Sciatic nerve (tissue), 2 donors: ENCODE results near the gene CNTN5. TPM values are rescaled to one million over a fixed set of nuclear protein-coding genes. Genes with fewer than 3 reads are reported as not detected.

Experiments used
- ATAC-seq: fragments of 200-7000 bp; cut with Tn5 transposase; one replicate; pipeline ENCODE4 v1.9.1; 2020; ENCODE audit warnings: mild to moderate bottlenecking, moderate library complexity
- DNase-seq: peaks from one replicate; pipeline ENCODE4 v3.0.0-alpha.2; 2020; ENCODE audit warnings: low spot score
- intact Hi-C: fragments of 100-400 bp; cut with DNase I; formaldehyde crosslinking; loops from one replicate; pipeline ENCODE4 v1.14.2; 2022
- total RNA-seq: library from RNA; stranded (reverse); fragmentation: NEBNext Ultra II Directional; extraction: Animal tissue kit (Norgen Biotek cat#: 25700); gene quantifications from one replicate; pipeline ENCODE4 v1.2.1, GENCODE V29; 2021
- donor health status: DM: no; HTN: no; CAD: no.
- donor health status: DM: no; HTN: no; CAD: no.

Gene CNTN5
- total RNA-seq, 1 donor from 2014 or later = not detected

DNA sequence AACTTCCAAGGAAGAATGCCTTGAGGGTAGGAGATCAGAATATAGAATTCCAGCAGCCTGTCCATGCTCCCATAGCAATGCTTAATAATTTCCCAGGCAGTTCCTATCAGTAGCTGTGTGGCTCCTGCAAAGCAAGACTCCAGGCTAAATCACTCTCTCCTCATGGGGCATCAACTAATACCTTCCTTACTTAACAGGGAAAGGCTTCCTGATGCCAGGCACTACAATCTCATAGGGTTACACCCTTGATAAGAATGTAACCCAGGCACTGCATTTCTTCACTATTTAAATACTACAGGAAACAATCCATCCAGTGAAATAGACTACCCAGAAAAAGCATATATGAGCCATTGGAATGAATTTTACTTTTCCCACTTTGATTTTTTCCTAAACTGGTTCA, 1051.4 kb downstream of the CNTN5 start:
- ATAC-seq (no peak), DNase-seq (no peak)
- intact Hi-C loops = no loop called here

GRCh38 chr11:100080381-100080780, 1059.6 kb downstream of the CNTN5 start:
- no peak for ATAC-seq
- intact Hi-C loops = no loop called here
- no peak for DNase-seq

DNA sequence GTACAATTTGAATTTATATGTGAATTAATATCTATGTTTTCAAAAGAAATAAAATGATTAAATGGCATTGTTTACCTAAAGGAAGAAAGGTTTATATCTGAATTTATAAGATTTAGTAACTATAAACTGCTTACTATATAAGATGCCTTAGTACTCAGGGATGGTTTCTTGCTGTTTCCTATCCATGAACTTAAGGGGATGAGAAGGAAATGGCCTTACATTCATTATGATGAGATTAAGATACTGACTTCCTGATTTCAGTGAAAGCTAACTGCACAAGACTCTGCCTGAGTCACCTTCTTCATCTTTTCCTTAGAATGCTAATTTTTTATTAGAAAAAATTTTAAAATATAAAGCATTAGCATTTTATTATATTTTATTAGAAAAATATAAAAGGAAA, 1060.1 kb downstream of the CNTN5 start:
- DNase-seq (no peak), ATAC-seq (no peak)
- intact Hi-C loops = no loop called here

GRCh38 chr11:100093698-100094097, 1072.9 kb downstream of the CNTN5 start:
- no peak for ATAC-seq
- intact Hi-C loops = loop anchor here (5.0 kb wide), 1 partner anchor 1341 kb away; no protein-coding TSS in a partner anchor

DNA sequence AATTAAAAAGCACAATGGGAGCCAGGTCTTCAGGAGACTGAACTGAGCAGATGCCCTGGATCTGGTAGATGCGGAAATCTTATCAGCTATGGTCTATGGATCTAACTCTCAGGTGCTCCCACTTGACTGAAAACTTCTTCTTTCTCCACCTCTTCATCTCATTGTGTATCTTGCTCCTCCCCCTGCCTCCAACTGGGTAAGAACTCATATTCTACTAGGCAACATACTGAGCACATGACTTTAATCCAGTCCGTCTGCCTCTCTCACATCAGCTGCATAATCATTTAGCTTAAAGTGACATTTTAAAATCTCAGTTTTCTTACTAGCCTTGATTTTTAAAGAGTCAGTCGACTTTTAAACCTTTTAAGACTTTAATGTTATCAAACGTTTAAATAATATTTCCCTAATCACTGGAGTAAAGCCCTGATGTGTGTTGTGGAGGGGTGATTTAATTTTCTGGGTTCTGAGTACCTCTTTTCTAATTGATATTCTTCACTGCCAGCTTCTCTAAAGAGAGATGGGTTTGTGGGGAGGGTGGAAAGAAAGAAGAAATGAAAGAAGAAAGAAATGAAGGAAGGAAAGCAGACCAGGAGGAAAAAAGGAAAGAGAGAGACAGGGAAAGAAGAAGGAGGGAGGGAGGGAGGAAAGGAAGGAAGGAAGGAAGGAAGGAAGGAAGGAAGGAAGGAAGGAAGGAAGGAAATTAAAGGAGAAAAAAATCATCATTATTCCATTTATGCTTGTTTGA, 1073.5 kb downstream of the CNTN5 start:
- intact Hi-C loops = loop anchor here (5.0 kb wide), 1 partner anchor 1342 kb away; no protein-coding TSS in a partner anchor
- no peak for ATAC-seq
- DNase-seq = no peak

More at GRCh38 chr11:100093698-100094097, 1072.9 kb downstream of the CNTN5 start:
- no peak for DNase-seq

DNA sequence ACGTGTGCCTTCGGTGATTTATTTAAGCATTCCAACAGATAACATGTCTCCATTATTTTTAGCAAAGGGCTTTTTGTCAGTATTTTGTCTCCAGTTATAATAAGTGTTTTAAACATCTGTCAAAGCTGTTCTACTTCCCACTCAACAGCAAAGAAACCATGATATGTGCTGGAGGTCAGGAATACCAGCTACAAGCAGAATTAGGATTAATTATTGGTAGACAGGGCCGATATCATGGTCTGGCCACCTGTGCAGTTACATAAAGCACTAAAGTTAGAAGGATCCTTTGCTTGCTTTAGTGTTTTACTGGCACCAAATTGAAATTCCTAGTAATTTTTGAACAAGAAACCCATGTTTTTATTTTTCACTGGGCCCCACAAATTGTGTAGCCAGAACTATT, 1075.1 kb downstream of the CNTN5 start:
- intact Hi-C loops = no loop called here
- ATAC-seq = no peak
- DNase-seq = no peak

DNA sequence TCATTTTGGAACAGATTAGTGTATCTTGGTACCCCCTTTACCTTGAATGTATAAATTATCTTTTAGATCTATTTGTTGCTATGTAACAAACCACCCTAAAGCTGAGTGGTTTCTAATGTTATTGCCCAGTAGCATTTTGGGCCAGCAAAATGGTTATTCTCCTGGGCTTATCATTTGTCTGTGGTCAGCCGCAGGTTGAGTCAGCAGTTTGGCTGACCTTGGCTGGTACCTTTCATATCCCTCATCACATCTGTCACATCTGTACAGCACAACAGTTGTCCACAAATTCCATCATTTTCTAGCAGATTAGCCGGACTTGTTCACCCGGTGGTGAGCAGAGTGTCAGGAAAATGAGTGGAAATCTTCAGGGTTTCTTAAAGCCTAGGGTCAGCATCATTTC, 1077.8 kb downstream of the CNTN5 start:
- ATAC-seq = no peak
- intact Hi-C loops = no loop called here
- no peak for DNase-seq

- no peak for ATAC-seq
- DNase-seq = no peak
- intact Hi-C loops = no loop called here
Measured at GRCh38 chr11:100105255-100105981, 1084.7 kb downstream of the CNTN5 start.

- no peak for DNase-seq
- no peak for ATAC-seq
- intact Hi-C loops = no loop called here
Measured at GRCh38 chr11:100105982-100106358, 1085.2 kb downstream of the CNTN5 start.

- intact Hi-C loops = no loop called here
- no peak for DNase-seq
- ATAC-seq = no peak
Measured at GRCh38 chr11:100119176-100119575, 1098.4 kb downstream of the CNTN5 start.

- intact Hi-C loops = no loop called here
- no peak for DNase-seq
- no peak for ATAC-seq
Measured at GRCh38 chr11:100133114-100133513, 1112.4 kb downstream of the CNTN5 start.

DNA sequence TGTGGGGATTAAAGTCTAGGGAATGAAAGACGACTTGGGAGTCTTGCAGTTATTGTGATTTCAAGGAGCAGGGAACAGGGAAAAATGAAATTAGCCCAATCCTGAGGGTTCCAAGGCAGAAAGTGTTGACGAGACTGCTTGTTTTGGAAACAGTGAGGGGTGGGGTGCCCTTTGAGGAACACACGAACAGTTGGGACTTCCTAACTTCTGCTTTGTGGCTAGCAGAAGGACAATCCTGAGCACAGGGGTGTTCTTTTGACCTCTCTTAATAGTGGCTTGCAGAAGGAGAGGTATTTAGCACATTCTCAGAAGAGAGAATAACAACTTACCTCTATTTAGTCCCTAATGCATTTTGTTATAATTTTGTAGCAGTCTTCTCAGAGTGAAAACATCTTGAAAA, 1120.5 kb downstream of the CNTN5 start:
- no peak for DNase-seq
- ATAC-seq = no peak
- intact Hi-C loops = no loop called here

- ATAC-seq (no peak), DNase-seq (no peak)
- intact Hi-C loops = no loop called here
Measured at GRCh38 chr11:100151944-100152343, 1131.2 kb downstream of the CNTN5 start.

DNA sequence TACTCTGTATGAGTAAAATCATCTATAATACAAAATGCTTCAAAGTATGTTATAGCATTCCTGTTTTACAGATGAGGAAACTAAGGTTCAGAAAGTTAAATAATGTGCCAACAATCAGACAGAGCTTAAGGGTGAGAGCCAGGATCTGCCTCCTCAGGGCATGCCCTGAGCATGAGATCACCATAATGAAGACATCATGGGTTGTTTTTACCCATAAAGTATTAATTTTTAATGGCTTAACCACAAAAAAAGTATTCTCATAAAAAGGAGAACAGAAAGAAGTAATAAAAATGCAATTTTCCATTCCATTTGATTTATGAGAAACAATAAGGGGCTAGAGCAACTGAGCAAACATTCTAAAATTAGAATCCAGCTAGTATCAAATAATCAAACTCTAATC, 1132.0 kb downstream of the CNTN5 start:
- DNase-seq (no peak), ATAC-seq (no peak)
- intact Hi-C loops = no loop called here

- intact Hi-C loops = no loop called here
- ATAC-seq = no peak
- DNase-seq = no peak
Measured at GRCh38 chr11:100163471-100163870, 1142.7 kb downstream of the CNTN5 start.

- DNase-seq = no peak
- intact Hi-C loops = no loop called here
- ATAC-seq = no peak
Measured at GRCh38 chr11:100174881-100175280, 1154.1 kb downstream of the CNTN5 start.

DNA sequence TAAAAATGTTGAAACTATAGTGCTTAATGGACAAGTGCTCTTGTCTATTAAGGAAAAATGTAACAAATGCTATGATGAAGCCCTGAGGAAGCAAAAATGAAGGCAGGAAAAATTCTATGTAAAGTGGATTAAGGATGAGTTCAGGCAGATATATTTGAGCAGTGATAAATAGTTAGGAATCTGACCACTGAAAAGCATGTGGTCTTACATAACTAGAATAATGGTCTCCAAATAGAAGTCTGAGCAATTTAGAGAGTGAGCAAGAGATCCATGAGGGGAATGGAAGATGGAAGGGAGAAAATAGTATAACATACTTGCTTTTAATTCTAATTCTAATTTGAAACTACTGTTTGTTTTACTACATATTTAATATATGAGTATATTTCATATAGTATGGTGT, 1155.7 kb downstream of the CNTN5 start:
- DNase-seq (no peak), ATAC-seq (no peak)
- intact Hi-C loops = no loop called here

- intact Hi-C loops = no loop called here
- no peak for ATAC-seq
Measured at GRCh38 chr11:100177651-100178050, 1156.9 kb downstream of the CNTN5 start.

DNA sequence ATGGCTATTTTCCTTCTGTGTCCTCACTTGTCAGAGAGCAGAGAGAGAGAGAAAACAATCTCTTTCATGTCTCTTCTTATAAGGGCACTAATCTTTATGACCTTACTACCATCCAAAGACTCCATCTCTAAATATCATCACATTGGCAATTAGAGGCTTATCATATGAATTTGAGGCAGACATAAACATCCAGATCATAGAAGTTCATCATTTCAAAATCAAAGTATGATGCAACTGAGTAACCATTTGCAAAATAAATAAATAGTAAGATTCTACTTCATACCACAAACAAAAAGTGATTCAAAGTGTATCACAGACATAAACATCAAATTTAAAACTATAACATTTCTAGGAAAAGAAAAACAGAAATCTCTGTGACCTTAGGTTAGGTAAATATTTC, 1161.6 kb downstream of the CNTN5 start:
- ATAC-seq (no peak), DNase-seq (no peak)
- intact Hi-C loops = no loop called here

More at GRCh38 chr11:100177651-100178050, 1156.9 kb downstream of the CNTN5 start:
- no peak for DNase-seq

DNA sequence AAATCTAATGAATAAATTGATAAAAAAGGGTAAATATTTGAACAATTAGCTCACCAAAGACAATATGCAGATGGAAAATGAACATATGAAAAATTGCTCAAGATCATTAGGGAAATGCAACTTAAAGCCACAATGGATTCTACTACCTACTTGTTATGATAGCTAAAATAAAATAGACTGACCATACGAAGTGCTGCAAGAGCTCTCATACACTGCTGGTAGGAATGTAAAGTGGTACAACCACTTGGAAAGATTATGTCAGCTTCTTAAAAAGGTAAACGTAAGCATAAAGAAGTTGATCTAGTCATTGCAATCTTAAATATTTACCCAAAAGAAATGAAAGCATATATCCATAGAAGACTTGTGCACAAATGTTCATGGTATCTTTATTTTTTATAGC, 1162.2 kb downstream of the CNTN5 start:
- no peak for DNase-seq
- intact Hi-C loops = no loop called here
- no peak for ATAC-seq
